NT2/D1 (cell line): ENCODE measurements around the gene CHL1.

Experiments
- DNase-seq: peaks from one replicate; pipeline ENCODE4 v3.0.0-alpha.2; 2011; ENCODE audit warnings: low read depth, low spot score
- H3K27me3 ChIP-seq: 2 replicates; pipeline ENCODE4 v1.6.0; 2011; ENCODE audit warnings: mild to moderate bottlenecking; ENCODE audit not compliant: insufficient read length, insufficient read depth
- H3K36me3 ChIP-seq: 2 replicates; pipeline ENCODE4 v1.6.1; 2011; ENCODE audit warnings: mild to moderate bottlenecking, low read length, mixed read lengths; ENCODE audit not compliant: insufficient read depth, insufficient read length
- H3K4me1 ChIP-seq: 2 replicates; pipeline ENCODE4 v1.5.1; 2011; ENCODE audit not compliant: insufficient read depth, insufficient read length
- H3K4me3 ChIP-seq: 2 replicates; pipeline ENCODE4 v1.5.1; 2011; ENCODE audit warnings: low read depth; ENCODE audit not compliant: insufficient read length
- H3K9ac ChIP-seq: 2 replicates; pipeline ENCODE4 v1.6.0; 2011; ENCODE audit warnings: low read depth; ENCODE audit not compliant: insufficient read length
- H3K9me3 ChIP-seq: 2 replicates; pipeline ENCODE4 v1.5.1; 2011; ENCODE audit warnings: mild to moderate bottlenecking, low read length; ENCODE audit not compliant: insufficient read depth
- SUZ12 ChIP-seq: IDR thresholded peaks from 2 replicates; pipeline ENCODE4 v1.6.1; 2011; ENCODE audit not compliant: insufficient read length, insufficient read depth; ENCODE audit errors: extremely low read depth
- YY1 ChIP-seq: IDR thresholded peaks from 2 replicates; pipeline ENCODE4 v1.6.1; 2011; ENCODE audit not compliant: insufficient read length, insufficient read depth
- ZNF274 ChIP-seq: IDR thresholded peaks from 2 replicates; pipeline ENCODE4 v1.6.1; 2011; ENCODE audit warnings: mild to moderate bottlenecking, low read depth, low read length

CHL1 gene

GRCh38 chr3:318903-319302 lies 122.3 kb downstream of the CHL1 start:
- Histone ChIP-seq H3K4me1 (no peaks in the 10 kb centered on the region), H3K4me3 (no peak overlapping the region), H3K36me3 (no peaks in the 10 kb centered on the region), H3K9ac (no peak overlapping the region), H3K27me3 (no peaks in the 10 kb centered on the region), H3K9me3 (no peaks in the 10 kb centered on the region)
- TF ChIP-seq ZNF274 (no peak), YY1 (no peak), SUZ12 (no peak)
- no peak for DNase-seq

- Histone ChIP-seq H3K4me3 (no peak overlapping the region), H3K9me3 (no peaks in the 10 kb centered on the region), H3K36me3 (no peaks in the 10 kb centered on the region), H3K9ac (no peak overlapping the region), H3K27me3 (no peaks in the 10 kb centered on the region), H3K4me1 (no peaks in the 10 kb centered on the region)
- TF ChIP-seq SUZ12 (no peak), ZNF274 (no peak), YY1 (no peak)
- no peak for DNase-seq
These were observed 127.9 kb downstream of the CHL1 start for GRCh38 chr3:324423-324822.

DNA sequence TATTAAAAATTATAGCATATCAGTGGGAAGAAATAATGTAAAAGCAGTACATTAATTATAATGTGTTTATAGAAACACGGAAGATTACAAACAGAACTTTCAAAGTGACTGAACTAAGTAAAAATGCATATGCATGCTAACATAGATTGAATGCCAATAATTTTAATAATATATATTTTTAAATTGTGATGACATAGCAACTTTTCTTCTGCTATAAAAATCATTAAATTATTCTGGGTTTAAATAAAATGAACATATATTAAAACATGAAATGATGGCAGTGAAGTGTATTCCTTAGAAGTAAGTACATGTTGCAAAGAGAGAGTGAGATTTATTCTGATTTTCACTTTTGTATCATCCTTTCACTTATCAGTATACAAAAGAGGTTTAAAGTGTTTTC lies 128.9 kb downstream of the CHL1 start:
- no peaks in the 10 kb centered on the region for H3K27me3 ChIP-seq
- no peak overlapping the region for H3K4me3 ChIP-seq
- TF ChIP-seq YY1, result no peak
- no peak for TF ChIP-seq ZNF274
- H3K9ac ChIP-seq, result no peak overlapping the region
- H3K9me3 ChIP-seq, result no peaks in the 10 kb centered on the region
- H3K4me1 ChIP-seq, result no peaks in the 10 kb centered on the region
- H3K36me3 ChIP-seq, result no peaks in the 10 kb centered on the region
- DNase-seq, result no peak

- H3K27me3 ChIP-seq, result no peaks in the 10 kb centered on the region
- no peak for TF ChIP-seq ZNF274
- TF ChIP-seq YY1, result no peak
- TF ChIP-seq SUZ12, result no peak
- H3K36me3 ChIP-seq, result no peaks in the 10 kb centered on the region
- no peaks in the 10 kb centered on the region for H3K9me3 ChIP-seq
- no peak overlapping the region for H3K4me3 ChIP-seq
- no peak for DNase-seq
- H3K4me1 ChIP-seq, result no peaks in the 10 kb centered on the region
- H3K9ac ChIP-seq, result no peak overlapping the region
These were observed 134.0 kb downstream of the CHL1 start for GRCh38 chr3:330494-331115.

- H3K9me3 ChIP-seq, result no peaks in the 10 kb centered on the region
- H3K27me3 ChIP-seq, result no peaks in the 10 kb centered on the region
- no peak for DNase-seq
- H3K4me1 ChIP-seq, result no peaks in the 10 kb centered on the region
- no peak for TF ChIP-seq YY1
- no peak for TF ChIP-seq SUZ12
- TF ChIP-seq ZNF274, result no peak
- H3K4me3 ChIP-seq, result no peak overlapping the region
- H3K9ac ChIP-seq, result no peak overlapping the region
- no peaks in the 10 kb centered on the region for H3K36me3 ChIP-seq
These were observed 135.3 kb downstream of the CHL1 start for GRCh38 chr3:331881-332280.

DNA sequence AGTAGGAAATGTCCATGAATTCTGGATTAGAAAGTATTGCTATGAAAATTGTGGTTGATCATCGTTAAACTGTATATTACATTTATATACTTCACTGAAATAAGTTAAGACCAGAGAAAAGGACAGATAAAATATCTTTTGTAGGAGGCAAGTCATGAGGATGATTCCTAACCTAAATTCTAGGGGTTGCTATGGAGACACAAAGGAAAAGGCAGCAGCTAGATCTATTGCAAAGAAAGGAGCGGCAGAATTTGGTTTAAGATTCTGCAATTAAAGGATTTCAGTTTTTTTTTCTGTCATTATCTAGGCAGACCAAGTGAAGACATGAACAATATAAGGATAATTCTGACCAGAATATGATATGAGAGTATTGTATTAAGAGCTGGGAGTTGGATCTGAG lies 136.1 kb downstream of the CHL1 start:
- TF ChIP-seq YY1 (no peak), SUZ12 (no peak), ZNF274 (no peak)
- DNase-seq, result no peak
- Histone ChIP-seq H3K27me3 (no peaks in the 10 kb centered on the region), H3K9me3 (no peaks in the 10 kb centered on the region), H3K4me3 (no peak overlapping the region), H3K4me1 (no peaks in the 10 kb centered on the region), H3K36me3 (no peaks in the 10 kb centered on the region), H3K9ac (no peak overlapping the region)

- Histone ChIP-seq H3K4me1 (no peaks in the 10 kb centered on the region), H3K27me3 (no peaks in the 10 kb centered on the region), H3K4me3 (no peak overlapping the region), H3K36me3 (no peaks in the 10 kb centered on the region), H3K9ac (no peak overlapping the region), H3K9me3 (no peaks in the 10 kb centered on the region)
- no peak for DNase-seq
- TF ChIP-seq SUZ12 (no peak), ZNF274 (no peak), YY1 (no peak)
These were observed 138.7 kb downstream of the CHL1 start for GRCh38 chr3:335240-335639.
